OCI-LY1 (cell line): ENCODE results near the gene CLRN1.

Experiments
- H2AFZ ChIP-seq: fragments of 200-600 bp; sonication (generic), shearing (Covaris generic); 2 replicates; pipeline ENCODE4 v1.6.0; 2014; ENCODE audit warnings: antibody characterized with exemption, mild to moderate bottlenecking, low read length
- H3F3A ChIP-seq: fragments of 200-600 bp; sonication (generic), shearing (Covaris generic); 2 replicates; pipeline ENCODE4 v1.6.0; 2014; ENCODE audit warnings: mild to moderate bottlenecking, antibody characterized with exemption, low read length, moderate library complexity; ENCODE audit not compliant: insufficient read depth
- H3K27ac ChIP-seq: fragments of 200-600 bp; sonication (generic); 2 replicates; pipeline ENCODE4 v1.5.1; 2014; ENCODE audit warnings: low read length, mixed run types, mild to moderate bottlenecking, low read depth; ENCODE audit not compliant: poor library complexity, severe bottlenecking
- H3K27me3 ChIP-seq: fragments of 200-600 bp; sonication (generic); 2 replicates; pipeline ENCODE4 v1.6.0; 2014; ENCODE audit warnings: antibody characterized with exemption, mild to moderate bottlenecking, low read length, moderate library complexity; ENCODE audit not compliant: insufficient read depth
- H3K36me3 ChIP-seq: fragments of 200-600 bp; sonication (generic); 2 replicates; pipeline ENCODE4 v1.6.1; 2014; ENCODE audit warnings: mild to moderate bottlenecking, antibody characterized with exemption, low read length, moderate library complexity, mixed read lengths; ENCODE audit not compliant: insufficient read depth
- H3K4me1 ChIP-seq: fragments of 200-600 bp; sonication (generic); 2 replicates; pipeline ENCODE4 v1.5.1; 2014; ENCODE audit warnings: mild to moderate bottlenecking, low read length, moderate library complexity; ENCODE audit not compliant: insufficient read depth, severe bottlenecking
- H3K4me2 ChIP-seq: fragments of 200-600 bp; sonication (generic), shearing (Covaris generic); 2 replicates; pipeline ENCODE4 v1.6.1; 2014; ENCODE audit warnings: low read length
- H3K4me3 ChIP-seq: fragments of 200-600 bp; sonication (generic); 2 replicates; pipeline ENCODE4 v1.5.1; 2014; ENCODE audit warnings: low read length, low read depth, mild to moderate bottlenecking, mixed read lengths; ENCODE audit not compliant: poor library complexity, severe bottlenecking
- H3K79me2 ChIP-seq: fragments of 200-600 bp; shearing (Covaris generic); 2 replicates; pipeline ENCODE4 v1.6.1; 2016; ENCODE audit warnings: mixed run types, low read length, mixed read lengths; ENCODE audit not compliant: insufficient read depth
- H3K9ac ChIP-seq: fragments of 200-600 bp; sonication (generic), shearing (Covaris generic); 2 replicates; pipeline ENCODE4 v1.6.1; 2014; ENCODE audit warnings: mild to moderate bottlenecking, low read length, mixed read lengths
- H3K9me2 ChIP-seq: fragments of 200-600 bp; sonication (generic), shearing (Covaris generic); 2 replicates; pipeline ENCODE4 v1.6.1; 2014; ENCODE audit warnings: low read depth, mild to moderate bottlenecking, low read length, mixed read lengths
- H3K9me3 ChIP-seq: fragments of 200-600 bp; shearing (Covaris generic); 2 replicates; pipeline ENCODE4 v1.6.1; 2014; ENCODE audit warnings: low read length, mixed read lengths
- H4K20me1 ChIP-seq: fragments of 200-600 bp; sonication (generic), shearing (Covaris generic); 2 replicates; pipeline ENCODE4 v1.6.0; 2016; ENCODE audit warnings: mild to moderate bottlenecking, low read length; ENCODE audit not compliant: insufficient read depth
- EZH2 ChIP-seq: fragments of 200-600 bp; sonication (generic), shearing (Covaris generic); IDR thresholded peaks from 2 replicates; pipeline ENCODE4 v1.8.0; 2017; ENCODE audit warnings: borderline replicate concordance, mixed run types, mild to moderate bottlenecking, antibody characterized with exemption, low read length, moderate library complexity, mixed read lengths
- TF ChIP-seq, protein P1 (sequence below): fragments of 200-600 bp; sonication (generic), shearing (Covaris generic); IDR thresholded peaks from 2 replicates; pipeline ENCODE4 v1.5.1; 2017; ENCODE audit warnings: mild to moderate bottlenecking, antibody characterized with exemption, low read length, moderate library complexity, mixed read lengths

The CLRN1 gene

DNA sequence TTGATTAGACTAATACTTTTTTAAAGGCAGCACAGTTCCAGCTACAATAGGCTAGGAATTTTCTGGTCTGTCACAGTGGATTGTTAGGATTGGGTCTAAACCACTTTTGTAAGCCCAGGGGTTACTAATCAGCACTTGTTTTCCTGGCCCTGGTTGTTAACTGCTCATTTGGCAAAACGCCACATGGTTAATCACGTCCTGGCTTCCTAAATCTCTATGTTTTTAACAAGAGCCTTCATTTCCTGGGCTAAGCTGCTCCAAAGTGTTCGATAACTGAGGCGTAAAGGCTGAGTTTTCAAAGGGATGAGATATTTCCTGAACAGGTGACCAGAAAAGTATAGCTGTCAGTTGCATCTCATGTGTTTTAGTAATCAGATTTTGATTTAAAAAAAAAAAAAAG lies 38.9 kb upstream of the CLRN1 start:
- H3K9me2 ChIP-seq: no peaks in the 10 kb centered on the region
- H3K27ac ChIP-seq: no peak overlapping the region
- H3K9me3 ChIP-seq: no peaks in the 10 kb centered on the region
- no peaks in the 10 kb centered on the region for H3K27me3 ChIP-seq
- H3K79me2 ChIP-seq: no peaks in the 10 kb centered on the region
- H3K9ac ChIP-seq: no peak overlapping the region
- no peak overlapping the region for H3K4me3 ChIP-seq
- H2AFZ ChIP-seq: no peak overlapping the region
- H3K4me1 ChIP-seq: no peaks in the 10 kb centered on the region
- no peak overlapping the region for H3K4me2 ChIP-seq
- H4K20me1 ChIP-seq: no peaks in the 10 kb centered on the region
- TF ChIP-seq, protein P1, sequence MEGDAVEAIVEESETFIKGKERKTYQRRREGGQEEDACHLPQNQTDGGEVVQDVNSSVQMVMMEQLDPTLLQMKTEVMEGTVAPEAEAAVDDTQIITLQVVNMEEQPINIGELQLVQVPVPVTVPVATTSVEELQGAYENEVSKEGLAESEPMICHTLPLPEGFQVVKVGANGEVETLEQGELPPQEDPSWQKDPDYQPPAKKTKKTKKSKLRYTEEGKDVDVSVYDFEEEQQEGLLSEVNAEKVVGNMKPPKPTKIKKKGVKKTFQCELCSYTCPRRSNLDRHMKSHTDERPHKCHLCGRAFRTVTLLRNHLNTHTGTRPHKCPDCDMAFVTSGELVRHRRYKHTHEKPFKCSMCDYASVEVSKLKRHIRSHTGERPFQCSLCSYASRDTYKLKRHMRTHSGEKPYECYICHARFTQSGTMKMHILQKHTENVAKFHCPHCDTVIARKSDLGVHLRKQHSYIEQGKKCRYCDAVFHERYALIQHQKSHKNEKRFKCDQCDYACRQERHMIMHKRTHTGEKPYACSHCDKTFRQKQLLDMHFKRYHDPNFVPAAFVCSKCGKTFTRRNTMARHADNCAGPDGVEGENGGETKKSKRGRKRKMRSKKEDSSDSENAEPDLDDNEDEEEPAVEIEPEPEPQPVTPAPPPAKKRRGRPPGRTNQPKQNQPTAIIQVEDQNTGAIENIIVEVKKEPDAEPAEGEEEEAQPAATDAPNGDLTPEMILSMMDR: no peak
- TF ChIP-seq EZH2: no peak
- no peaks in the 10 kb centered on the region for H3F3A ChIP-seq
- no peaks in the 10 kb centered on the region for H3K36me3 ChIP-seq

DNA sequence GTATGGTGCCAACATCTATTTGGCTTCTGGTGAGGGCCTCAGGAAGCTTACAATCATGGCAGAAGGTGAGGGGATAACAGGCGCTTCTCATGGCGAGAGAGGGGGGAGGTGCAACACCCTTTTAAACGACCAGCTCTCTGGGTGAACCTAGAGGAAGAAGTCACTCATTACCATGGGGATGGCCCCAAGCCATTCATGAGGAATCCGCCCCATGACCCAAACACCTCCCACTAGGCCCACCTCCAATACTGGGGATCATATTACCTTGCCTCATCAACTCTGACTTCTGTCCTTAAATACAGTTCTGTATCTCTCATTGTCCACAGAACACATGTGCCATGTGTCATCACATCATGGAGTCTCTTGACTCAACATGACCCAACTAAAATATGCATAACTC lies 37.5 kb upstream of the CLRN1 start:
- no peaks in the 10 kb centered on the region for H3K9me2 ChIP-seq
- H3K79me2 ChIP-seq: no peaks in the 10 kb centered on the region
- no peaks in the 10 kb centered on the region for H3F3A ChIP-seq
- H3K27me3 ChIP-seq: no peaks in the 10 kb centered on the region
- H3K4me1 ChIP-seq: no peaks in the 10 kb centered on the region
- no peak overlapping the region for H3K27ac ChIP-seq
- H3K9ac ChIP-seq: no peak overlapping the region
- H3K9me3 ChIP-seq: no peaks in the 10 kb centered on the region
- H3K4me3 ChIP-seq: no peak overlapping the region
- H3K4me2 ChIP-seq: no peak overlapping the region
- TF ChIP-seq, protein P1: no peak
- TF ChIP-seq EZH2: no peak
- no peaks in the 10 kb centered on the region for H3K36me3 ChIP-seq
- H2AFZ ChIP-seq: no peak overlapping the region
- no peaks in the 10 kb centered on the region for H4K20me1 ChIP-seq

DNA sequence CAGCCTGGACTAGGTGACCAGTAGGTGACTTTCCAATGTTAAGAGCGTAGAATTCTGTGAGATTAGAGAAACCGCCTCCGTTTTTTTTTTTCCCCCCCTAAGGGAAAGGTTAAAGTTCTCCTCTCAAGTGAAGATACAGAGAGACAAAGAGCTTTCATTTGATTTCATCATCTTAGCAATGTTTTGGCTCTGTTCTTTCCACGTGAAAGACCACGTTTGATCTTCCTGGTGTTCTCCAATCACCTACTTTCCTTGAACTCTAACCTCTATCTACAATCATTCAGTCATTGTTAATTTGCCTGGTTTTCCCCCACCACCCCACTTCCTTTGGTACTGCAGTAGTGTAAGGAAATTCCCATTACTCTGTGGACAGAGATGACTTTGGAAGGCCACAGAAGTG lies 36.9 kb upstream of the CLRN1 start:
- no peak overlapping the region for H3K27ac ChIP-seq
- H3K79me2 ChIP-seq: no peaks in the 10 kb centered on the region
- H3K9me3 ChIP-seq: no peaks in the 10 kb centered on the region
- no peaks in the 10 kb centered on the region for H3F3A ChIP-seq
- no peak overlapping the region for H3K4me3 ChIP-seq
- no peak for TF ChIP-seq EZH2
- TF ChIP-seq, protein P1: no peak
- H3K36me3 ChIP-seq: no peaks in the 10 kb centered on the region
- H2AFZ ChIP-seq: no peak overlapping the region
- no peaks in the 10 kb centered on the region for H3K27me3 ChIP-seq
- no peaks in the 10 kb centered on the region for H3K4me1 ChIP-seq
- H3K9me2 ChIP-seq: no peaks in the 10 kb centered on the region
- no peak overlapping the region for H3K4me2 ChIP-seq
- H3K9ac ChIP-seq: no peak overlapping the region
- no peaks in the 10 kb centered on the region for H4K20me1 ChIP-seq
